SW 1271 (cell line): ENCODE results near the gene FREM3.
"Not testable (repeated sequence)": the region's sequence is repeated elsewhere in the genome, so short reads cannot be mapped to it uniquely, and the experiment has no call there.

Experiments
- DNase-seq, 2 experiments: peaks; one replicate each; lab custom pipeline; 2025; lab: John Stamatoyannopoulos, UW

The FREM3 gene

GRCh38 chr4:143581331-143581946 is 119.0 kb downstream of the FREM3 start:
- no peak for DNase-seq

- no peak for DNase-seq
These were observed 125.1 kb downstream of the FREM3 start for GRCh38 chr4:143575331-143575730.

GRCh38 chr4:143564472-143564871 is 136.0 kb downstream of the FREM3 start:
- no peak for DNase-seq

- no peak for DNase-seq
These were observed 140.7 kb downstream of the FREM3 start for GRCh38 chr4:143559757-143560147.

DNA sequence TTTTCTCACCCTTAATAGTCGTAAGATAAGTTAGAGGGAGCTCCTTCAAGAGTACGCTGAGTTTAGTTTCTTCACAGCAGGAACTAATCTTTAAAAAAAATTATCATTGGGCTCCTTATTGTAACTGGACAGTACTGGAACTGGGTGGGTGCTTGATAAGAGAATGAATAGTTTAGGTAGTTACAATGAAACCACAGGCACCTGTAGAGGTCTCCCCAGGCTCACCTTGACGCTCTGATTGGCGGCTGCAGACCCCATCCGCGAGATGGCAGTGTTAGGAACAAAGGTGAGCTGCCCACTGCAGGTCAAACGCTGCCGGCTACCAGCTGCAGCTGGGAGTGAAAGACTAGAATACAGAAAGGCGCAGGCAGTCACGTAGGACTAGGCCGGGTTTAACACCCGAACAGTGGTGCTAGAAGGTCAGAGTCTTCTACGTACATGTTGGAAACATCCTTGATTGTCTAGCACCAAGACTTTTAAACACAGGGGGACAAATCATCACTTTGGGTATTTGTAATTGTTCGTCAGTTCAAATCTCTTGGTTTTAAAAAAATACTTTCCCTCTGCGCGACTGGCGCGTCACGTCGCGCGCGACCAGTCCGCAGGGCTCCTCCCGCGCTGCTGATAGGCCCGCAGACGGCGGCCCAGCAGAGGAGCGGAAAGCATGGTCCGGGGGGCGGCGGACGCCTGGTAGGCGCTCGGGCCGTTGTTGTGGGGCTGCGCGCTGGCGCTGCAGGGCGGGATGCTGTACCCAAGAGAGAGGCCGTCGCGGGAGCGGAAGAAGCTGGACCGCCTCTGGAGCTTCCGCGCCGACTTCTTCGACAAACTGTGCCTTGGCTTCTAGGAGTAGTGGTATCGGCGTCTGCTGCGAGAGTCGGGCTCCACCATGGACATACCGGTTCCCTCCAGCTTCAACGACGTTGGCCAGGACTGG is 141.4 kb downstream of the FREM3 start:
- peak; percentile 15 to 72 for DNase-seq

DNA sequence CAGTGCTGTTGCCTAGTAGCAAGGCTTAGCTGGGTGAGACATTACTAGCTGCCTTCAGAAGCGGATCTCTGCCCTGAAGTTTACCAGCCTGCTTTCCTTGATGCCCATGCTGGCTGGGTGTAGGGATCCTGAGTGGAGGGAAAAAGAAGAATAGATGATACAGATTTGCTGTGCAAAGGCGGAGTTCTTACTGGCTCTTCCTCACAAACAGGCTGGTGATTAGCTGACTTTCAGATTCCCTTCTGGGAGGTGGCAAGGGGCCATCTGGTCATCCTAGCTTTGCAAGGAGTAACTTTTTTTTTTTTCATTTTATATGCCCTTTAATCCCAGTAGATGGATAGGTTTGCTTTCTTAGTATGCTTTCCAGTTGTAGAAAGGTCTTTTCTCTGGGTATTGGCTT is 142.2 kb downstream of the FREM3 start:
- DNase-seq: no peak

GRCh38 chr4:143555676-143556075 is 144.8 kb downstream of the FREM3 start:
- DNase-seq: no peak

DNA sequence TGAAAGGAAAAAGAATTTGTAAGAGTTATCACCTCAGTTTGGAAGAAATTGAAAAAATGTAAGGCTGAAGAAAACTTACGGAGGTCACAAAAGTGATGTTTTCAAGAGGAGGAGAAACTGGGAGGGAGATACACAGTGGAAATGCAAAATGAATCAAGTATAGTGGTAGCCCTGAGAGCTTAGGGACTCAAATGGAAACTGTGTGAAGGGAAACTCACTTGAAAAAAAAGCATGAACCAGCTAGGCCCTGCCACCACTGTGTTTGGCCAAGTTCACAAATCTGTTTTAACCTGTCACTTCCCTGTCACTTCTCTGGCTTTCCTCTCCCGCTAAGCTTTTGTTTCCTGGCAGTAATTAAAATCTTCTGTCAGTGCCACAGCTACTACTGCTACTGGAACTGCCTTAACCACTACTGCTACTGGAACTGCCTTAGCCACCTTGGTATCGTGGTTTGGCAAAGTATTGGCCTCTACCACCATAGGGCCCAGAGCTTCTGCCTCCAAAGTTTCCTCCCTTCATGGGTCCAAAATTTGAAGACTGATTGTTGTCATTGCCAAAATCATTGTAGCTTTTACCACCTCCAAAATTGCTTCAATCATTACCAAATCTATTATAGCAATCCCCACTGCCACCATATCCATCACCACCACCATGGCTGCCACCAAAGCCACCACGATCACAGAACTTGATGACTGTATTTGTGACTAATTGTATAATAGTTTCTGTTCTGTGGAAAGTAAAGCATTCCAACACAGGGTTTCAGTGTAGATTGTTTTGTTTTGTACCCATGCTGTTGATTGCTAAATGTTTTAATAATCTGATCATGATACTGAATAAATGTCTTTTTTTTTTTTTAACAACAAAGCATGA is 145.5 kb downstream of the FREM3 start:
- no peak for DNase-seq

GRCh38 chr4:143549928-143550327 is 150.5 kb downstream of the FREM3 start:
- DNase-seq: no peak

- no peak for DNase-seq
These were observed 160.8 kb downstream of the FREM3 start for GRCh38 chr4:143539670-143540023.

DNA sequence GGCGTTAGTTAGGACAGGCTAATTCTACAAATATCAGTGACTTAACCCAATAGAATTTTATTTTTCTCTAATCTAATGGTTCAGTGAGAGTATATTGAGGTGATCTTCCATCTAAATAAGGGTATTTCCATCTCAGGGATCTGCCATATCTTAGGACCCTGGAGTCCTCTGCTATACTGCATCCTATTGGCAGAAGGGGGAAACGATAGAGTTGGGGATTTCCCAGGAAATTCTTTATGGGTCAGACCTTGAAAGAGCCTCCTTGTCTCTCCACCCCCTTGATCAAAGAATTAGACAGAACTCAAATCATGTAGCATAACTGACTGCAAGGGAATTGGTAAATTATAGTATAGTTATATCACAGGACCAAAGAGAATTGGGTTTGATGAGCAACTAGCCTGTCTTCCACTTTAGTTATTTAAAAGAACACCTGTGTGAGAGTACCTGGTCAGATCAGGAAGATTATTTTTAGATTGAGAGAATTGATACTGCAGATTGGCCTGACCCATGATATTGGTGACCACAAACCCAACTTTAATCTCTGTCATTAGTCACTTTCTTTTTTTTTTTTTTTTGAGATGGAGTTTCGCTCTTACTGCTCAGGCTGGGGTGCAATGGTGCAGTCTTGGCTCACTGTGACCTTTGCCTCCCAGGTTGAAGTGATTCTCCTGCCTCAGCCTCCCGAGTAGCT is 161.4 kb downstream of the FREM3 start:
- DNase-seq: no peak

DNA sequence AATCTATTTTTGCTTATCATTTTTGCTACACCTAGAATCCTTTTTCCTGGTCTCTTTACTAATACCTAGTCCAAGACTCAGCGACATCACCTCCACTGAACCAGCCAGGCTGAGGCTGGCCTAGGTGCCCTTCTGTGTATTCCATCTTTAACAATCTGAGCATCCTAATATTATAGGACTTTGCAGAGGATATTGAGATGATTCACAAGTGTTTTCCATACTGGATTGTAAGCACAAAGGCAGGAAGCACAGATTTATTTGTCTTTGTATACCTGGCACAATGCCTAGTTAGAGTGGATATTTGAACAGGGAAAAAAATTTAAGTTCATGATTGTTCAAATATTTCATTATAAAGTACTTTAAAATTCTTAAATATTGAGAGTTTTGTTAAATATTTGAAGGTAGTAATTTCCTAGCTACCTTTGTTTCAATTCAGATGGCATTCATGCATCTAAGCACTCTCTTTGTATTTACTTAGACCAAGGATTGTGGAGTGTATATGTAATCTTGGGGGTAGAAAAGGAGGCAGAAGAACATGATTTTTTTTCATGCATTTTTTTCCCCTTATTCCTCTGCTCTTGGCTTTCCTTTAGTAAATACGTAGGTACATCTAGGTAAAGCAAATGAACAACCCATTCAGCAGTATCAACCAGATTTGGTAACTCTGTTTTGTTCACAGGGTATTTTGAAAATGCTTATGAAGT is 168.5 kb downstream of the FREM3 start:
- DNase-seq: no peak

DNA sequence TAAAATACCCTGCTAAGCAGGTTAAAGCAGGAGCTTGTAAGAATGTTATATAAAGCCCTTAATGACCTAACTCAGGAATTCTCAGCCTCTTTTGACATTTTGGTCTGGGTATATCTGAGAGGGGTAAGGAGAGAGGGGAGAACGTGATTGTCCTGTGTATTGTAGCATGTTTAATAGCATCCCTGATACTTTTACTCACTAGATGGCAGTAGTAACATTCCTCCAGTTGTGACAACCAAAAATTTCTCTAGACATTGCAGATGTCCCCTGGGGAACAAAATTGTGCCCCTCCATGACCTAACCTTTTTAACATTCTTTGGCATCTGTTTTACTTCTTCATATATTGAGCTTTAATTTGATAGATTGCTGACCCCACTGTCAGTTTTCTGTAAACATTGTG is 169.1 kb downstream of the FREM3 start:
- DNase-seq: peak in 1 of 2 experiments; percentile 6

- not testable (repeated sequence) for DNase-seq
These were observed 172.4 kb downstream of the FREM3 start for GRCh38 chr4:143528046-143528445.
